ENCODE results near the gene USP43.
A peak's percentile ranks its signal among the peaks of the same experiment; 100 is the strongest.
"Not testable (repeated sequence)": the region's sequence is repeated elsewhere in the genome, so short reads cannot be mapped to it uniquely, and the experiment has no call there.

The USP43 gene, protein sequence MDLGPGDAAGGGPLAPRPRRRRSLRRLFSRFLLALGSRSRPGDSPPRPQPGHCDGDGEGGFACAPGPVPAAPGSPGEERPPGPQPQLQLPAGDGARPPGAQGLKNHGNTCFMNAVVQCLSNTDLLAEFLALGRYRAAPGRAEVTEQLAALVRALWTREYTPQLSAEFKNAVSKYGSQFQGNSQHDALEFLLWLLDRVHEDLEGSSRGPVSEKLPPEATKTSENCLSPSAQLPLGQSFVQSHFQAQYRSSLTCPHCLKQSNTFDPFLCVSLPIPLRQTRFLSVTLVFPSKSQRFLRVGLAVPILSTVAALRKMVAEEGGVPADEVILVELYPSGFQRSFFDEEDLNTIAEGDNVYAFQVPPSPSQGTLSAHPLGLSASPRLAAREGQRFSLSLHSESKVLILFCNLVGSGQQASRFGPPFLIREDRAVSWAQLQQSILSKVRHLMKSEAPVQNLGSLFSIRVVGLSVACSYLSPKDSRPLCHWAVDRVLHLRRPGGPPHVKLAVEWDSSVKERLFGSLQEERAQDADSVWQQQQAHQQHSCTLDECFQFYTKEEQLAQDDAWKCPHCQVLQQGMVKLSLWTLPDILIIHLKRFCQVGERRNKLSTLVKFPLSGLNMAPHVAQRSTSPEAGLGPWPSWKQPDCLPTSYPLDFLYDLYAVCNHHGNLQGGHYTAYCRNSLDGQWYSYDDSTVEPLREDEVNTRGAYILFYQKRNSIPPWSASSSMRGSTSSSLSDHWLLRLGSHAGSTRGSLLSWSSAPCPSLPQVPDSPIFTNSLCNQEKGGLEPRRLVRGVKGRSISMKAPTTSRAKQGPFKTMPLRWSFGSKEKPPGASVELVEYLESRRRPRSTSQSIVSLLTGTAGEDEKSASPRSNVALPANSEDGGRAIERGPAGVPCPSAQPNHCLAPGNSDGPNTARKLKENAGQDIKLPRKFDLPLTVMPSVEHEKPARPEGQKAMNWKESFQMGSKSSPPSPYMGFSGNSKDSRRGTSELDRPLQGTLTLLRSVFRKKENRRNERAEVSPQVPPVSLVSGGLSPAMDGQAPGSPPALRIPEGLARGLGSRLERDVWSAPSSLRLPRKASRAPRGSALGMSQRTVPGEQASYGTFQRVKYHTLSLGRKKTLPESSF

DNA sequence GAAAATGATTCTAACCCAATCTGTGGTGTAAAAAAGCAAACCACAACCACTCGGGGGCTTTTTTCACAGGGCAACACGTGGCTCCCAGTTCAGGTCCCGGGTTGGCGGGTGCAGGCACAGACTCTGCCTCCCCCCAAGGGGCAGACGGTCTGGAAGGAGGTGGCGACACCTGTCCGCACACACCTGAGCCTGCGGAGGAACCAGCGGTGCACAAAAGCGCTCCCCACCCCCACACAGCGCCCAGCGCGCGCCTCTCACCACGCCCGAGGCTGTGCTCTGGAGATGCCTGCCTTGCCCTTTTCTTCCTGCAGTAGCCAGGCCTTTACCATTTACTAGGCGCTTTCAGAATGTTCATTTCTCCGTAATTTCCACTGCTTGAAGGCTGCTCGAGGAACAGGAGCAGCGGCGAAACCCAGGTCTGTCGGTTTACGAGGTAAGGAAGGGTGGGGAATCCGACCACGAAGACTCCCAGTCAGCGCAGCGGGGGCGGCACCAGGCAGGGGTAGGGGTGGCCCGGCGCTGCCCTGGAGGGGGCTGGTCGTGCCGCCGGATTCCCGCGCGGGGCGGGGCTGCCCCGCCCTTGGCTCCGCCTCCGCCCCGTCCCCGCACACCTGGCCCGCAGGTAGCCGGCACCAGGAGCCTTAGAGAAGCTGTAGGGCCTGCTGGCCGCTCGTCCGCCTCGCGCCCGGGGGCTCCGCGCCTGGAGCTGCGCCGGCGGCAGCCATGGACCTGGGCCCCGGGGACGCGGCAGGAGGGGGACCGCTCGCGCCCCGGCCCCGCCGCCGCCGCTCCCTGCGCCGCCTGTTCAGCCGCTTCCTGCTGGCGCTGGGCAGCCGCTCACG lies at the start of gene USP43:
USP43 (plus strand) TSS at position 608 of the 842 bp plus-strand sequence; CDS start at position 724, 116 bp downstream.
- DNase-seq: peak in 4 of 56 donors; percentile 6 to 45 (median 14)

DNA sequence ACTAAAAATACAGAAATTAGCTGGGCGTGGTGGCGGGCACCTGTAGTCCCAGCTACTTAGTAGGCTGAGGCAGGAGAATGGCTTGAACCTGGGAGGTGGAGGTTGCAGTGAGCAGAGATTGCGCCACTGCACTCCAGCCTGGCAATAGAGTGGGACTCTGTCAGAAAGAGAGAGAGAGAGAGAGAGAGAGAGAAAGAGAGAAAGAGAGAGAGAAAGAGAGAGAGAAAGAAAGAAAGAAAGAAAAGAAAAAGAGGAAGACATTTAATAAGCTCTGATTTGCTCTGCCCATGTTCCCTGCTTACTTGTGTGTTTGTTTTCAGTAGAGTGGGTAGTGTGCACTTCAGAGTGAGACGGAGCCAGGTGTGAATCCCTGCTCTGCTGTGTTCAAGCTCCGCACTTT lies 47.7 kb upstream of the USP43 start:
- DNase-seq: not testable (repeated sequence)

DNA sequence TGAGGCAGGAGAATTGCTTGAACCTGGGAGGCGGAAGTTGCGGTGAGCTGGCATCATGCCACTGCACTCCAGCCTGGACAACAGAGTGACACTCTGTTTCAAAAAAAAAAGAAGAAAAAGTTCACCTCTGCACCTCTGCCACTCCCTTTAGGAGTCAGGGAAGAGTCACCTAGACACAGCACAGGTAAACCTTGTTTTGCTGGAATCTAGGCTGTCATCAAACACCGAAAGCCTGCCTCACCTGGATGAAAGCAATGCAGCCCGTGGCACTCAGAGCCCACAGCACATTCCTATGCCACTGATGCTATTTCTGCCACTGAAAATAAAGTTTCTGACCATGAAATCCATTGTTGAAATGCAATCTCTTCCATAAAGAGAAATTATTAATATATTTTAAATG lies 46.7 kb upstream of the USP43 start:
- DNase-seq: no peak

DNA sequence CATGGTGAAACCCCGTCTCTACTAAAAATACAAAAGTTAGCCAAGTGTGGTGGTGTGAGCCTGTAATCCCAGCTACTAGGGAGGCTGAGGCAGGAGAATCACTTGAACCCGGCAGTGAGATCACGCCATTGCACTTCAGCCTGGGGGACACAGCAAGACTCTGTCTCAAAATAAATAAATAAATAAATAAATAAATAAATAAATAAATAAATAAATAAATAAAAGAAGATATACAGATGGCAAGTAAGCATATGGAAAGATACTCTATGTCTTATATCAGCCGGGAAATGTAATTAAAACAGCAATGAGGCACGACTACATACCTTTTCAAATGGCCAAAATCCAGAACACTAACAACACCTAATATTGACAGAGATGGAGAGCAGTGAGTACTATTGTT lies 40.7 kb upstream of the USP43 start:
- DNase-seq: not testable (repeated sequence)

DNA sequence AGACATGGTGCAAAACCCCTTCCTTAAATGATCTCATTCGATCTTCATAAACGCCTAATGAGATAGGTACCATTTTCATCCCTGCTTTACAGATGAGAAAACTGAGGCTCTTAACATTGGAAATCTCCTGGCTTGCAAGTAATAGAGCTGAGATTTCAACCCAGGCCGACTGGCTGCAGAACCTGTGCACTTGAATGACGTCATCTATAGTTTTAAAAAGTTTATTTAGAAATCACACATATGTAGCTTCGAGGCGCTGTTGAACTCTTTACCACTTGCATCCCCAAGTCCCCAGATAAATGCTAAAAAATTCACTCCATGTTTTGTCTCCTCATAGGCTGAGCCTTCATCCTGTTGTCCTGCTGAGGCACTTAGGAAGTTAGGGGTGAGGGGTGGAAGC lies 38.9 kb upstream of the USP43 start:
- DNase-seq: no peak

DNA sequence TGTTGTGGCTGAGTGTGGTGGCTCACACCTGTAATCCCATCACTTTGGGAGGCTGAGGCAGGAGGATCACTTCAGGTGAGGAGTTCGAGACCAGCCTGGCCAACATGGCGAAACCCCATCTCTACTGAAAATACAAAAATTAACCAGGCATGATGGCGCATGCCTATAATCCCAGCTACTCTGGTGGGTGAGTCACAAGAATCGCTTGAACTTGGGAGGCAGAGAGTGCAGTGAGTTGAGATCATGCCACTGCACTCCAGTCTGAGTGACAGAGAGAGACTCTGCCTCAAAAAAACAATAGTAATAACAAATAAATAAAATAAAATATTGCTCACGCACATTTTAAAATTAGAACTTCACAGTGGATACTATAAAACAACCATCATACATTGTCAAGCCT lies 38.3 kb upstream of the USP43 start:
- not testable (repeated sequence) for DNase-seq

DNA sequence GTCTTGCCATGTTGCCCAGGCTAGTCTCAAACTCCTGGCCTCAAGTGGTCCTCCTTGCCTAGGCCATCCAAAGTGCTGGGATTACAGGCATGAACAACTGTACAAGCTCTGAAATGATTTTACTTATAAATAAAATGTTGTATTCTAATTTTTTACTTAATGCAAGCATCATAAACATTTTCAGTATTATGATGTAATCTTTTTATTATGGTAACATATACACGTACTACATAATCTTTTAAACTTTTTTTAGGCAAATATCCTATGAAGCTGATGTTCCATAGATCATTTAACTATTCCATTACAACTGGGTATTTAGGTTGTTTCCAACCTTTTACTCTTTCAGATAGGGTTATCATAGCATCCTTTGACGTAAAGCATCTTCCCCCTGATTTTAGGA lies 33.8 kb upstream of the USP43 start:
- no peak for DNase-seq

DNA sequence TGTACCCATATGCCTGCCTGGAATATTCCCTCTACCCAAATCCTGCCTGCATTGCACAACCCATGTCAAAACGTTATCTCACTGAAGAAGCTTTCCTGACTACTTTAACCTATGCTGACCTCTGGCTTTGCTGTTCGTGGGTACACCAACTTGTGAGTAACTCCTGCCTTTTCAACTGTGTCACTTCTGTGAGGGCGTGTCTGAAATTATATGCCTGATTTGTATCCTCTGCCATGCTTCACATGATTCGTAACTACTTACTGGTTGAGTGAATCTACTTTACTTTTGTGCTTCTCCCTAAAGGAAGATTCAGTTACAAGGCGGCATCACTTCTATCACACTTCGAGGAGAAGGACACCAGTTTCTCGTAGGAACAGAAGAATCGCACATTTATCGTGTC lies 33.3 kb upstream of the USP43 start:
- no peak for DNase-seq

DNA sequence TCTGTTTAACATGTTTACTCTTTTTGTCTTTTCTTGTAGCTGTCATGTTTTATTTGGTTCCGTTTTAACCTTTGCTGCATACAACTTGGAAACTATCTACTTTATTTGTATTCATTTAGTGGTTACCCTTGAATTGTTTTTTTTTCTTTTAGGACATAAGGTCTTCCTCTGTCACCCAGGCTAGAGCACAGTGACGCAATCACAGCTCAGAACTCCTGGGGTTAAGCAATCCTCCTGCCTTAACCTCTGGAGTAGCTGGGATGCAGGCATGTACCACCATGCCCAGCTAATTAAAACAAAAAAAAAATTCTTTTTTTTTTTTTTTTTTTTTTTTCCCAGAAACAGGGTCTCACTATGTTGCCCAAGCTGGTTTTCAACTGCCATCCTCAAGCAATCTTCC lies 29.8 kb upstream of the USP43 start:
- DNase-seq: no peak

DNA sequence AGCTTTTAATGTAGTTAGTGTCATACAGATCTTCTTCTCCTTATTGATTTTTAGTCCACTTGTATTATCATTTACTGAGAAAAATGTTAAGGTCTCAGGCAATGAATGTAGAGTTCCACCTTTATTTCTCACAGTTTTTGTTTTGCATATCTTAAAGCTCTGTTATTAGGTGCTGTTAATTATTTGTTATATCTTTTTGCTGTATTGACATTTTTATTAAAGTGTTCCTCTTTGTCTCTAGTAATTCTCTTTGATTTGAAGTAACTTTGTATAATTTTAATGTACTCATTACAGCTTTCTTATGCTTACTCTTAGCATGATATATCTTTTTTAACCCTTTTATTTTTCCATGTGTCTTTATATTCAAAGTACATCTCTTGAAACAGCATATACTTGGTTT lies 22.4 kb upstream of the USP43 start:
- no peak for DNase-seq

DNA sequence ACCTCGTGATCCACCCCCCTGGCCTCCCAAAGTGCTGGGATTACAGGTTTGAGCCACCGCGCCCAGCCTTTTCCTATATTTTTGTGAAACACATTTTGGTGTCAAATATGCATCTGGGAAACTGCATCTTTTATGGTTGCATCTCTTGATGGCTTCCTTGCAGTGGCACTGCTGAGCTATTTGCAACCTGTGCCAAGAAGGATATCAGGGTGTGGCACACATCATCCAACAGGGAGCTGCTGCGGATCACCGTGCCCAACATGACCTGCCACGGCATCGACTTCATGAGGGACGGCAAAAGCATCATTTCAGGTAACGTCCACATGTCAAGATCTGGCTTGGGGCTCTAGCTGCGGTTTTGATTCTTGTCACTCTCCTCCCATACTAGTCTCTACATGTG lies 16.8 kb upstream of the USP43 start:
- no peak for DNase-seq

DNA sequence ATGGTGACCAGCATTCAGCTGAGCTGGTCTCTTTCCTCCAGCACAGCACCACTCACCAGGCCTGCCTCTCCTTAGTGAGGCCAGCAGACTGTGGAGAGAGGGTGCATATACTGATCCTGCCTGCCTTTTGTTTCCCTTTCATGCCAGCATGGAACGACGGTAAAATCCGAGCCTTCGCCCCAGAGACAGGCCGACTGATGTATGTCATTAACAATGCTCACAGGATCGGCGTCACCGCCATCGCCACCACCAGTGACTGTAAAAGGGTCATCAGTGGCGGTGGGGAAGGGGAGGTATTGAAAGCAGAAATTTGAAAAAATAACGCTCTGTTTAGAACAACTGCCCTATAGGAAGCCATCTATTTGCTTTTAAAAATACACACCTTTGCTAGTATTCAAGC lies 12.6 kb upstream of the USP43 start:
- no peak for DNase-seq

DNA sequence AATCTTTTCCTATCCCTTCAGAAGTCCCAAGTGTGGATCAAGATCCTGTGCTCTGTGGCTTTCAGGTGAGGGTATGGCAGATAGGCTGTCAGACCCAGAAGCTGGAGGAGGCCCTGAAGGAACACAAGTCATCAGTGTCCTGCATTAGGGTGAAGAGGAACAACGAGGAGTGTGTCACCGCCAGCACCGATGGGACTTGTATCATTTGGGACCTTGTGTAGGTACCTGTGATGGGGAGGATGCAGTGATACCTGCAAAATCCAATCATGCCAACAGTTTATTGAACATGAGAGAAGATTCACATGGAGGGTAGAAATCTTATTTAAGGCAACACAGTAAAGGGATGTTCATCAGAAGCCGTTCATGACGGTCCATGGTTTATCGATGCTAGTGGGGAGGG lies 10.0 kb upstream of the USP43 start:
- no peak for DNase-seq

DNA sequence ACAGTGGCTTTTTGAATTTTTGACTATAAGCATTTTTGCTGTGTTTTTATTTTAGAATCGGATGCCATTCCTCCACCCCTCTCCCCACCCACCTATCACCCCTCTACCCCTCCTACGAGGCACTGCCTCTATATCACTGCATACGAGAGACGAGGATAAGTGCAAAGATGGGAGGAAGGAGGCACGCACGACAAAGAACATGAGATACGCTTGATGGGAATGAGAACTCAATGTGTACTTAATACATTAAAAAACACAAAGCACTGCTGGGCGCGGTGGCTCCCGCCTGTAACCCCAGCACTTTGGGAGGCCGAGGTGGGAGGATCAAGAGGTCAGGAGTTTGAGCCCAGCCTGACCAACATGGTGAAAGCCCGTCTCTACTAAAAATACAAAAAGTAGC lies 8.8 kb upstream of the USP43 start:
- no peak for DNase-seq

DNA sequence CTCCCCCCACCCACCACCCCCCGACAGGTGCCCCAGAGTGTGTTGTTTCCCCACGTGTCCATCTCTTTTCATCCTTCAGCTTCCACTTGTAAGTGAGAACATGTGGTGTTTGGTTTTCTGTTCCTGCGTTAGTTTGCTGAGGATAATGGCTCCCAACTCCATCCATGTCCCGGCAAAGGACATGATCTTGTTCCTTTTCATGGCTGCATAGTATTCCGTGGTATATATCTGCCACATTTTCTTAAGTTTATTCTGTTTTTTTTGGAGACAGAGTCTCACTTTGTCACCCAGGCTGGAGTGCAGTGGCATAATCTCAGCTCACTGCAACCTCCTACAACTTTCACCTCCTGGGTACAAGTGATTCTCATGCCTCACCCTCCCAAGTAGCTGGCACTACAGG lies 4.9 kb upstream of the USP43 start:
- DNase-seq: not testable (repeated sequence)

DNA sequence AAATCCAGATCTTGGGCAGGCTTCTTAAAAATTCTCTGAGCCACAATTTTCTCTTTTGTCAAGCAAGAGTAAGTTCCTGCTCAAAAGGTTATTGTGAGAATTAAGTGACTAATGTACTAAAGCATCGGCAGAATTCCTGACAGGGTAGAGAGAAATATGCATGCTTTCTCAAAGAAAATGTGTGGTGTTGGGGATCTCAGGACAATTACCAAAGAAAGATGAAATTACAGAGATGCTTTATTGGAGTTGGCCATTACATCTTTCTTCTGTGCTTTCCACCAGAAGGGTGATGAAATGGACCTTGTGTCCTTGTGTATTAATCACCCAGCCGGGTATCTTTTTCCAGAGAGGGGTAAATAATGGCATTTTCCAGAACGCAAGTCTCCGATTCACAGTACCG lies 1.7 kb upstream of the USP43 start:
- no peak for DNase-seq

DNA sequence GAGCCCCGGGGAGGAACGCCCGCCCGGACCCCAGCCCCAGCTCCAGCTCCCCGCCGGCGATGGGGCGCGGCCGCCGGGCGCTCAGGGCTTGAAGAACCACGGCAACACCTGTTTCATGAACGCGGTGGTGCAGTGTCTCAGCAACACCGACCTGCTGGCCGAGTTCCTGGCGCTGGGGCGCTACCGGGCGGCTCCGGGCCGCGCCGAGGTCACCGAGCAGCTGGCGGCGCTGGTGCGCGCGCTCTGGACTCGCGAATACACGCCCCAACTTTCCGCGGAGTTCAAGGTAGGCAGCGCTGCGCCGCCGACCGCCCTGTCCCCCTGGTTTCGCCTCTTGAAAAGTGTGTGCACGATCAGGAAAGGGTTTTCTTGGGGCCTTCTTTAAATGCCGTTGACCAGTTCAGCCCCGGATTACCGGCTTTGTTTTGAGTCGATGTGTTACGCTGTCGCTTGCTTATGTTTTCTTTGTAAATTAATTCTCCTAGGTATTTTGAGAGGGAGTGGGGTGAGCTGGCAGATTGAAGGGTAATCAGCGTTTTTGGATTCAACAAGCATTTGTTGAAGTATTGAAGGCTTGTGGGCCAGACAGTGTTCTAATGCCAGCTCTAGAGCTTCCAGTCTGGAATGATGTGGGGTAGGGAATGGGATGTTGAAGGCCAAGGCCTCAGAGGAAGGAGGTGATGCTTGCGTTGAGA lies 681 bp downstream of the USP43 start:
- DNase-seq: peak in 2 of 56 donors; percentile 9 to 10

DNA sequence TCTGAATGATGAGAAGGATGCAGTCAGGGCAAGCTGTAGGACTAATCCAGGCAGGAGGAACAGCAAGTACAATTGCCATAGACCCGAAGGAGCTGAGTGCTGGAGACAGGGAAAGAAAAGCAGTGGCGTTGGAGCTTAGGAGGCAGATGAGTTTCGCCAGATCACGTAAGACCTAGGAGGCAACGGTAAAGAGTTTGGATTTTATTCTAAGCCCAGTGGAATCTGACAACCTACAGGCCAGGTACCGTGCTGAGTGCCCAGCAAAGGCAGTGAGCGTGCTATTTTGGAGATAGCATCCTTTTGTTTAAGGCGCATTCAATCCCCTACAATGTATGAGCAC lies 1.2 kb downstream of the USP43 start:
- no peak for DNase-seq

DNA sequence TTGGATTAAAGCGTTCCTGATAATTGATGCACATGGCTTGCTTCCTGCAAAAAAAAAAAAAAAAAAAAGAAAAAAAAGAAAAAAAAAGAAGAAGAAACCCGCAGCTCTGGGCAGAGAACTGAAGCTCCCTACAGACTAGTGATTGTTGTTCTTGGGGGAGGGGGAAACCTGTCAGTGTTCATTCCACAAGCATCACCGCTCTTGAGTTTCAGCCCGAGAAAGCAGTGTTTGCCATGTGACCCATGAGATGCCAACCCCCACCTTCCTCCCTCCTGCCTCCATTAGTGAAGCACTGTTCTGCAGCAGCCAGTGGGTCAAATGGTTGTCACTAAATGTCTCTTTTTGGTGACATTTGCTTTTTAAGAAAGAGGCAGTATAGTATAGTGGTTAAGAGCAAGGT lies 1.7 kb downstream of the USP43 start:
- no peak for DNase-seq

DNA sequence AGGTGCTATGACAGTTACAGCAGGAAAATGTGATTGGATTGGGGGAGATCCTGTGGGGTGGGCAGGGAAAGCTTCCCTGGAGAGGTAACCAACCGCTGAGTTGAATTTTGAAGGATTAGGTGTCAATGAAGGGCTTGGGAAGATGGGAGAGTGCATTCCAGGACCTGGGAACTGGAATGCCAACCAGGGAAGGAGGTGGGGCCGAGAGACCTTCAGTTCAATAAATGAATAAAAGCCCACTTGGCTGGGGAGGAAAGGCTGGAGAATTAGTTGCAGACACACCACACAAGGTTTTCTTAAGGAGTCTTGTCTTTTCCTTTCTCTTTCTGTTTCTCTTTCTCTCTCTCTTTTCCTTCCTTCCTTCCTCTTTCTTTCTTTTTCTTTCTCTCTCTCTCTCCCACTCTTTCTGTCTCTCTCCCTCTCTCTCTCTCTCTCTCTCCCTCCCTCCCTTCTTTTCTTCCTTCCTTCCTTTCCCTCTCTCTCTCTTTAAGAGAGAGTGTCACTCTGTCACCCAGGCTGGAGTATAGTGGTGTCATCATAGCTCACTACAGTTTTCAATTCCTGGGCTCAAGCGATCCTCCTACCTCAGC lies 3.3 kb downstream of the USP43 start:
- no peak for DNase-seq

Measured in nucleus accumbens (tissue), 56 donors.